Mesendoderm (in vitro differentiated cells): ENCODE data around the gene NHLRC3.

ENCODE experiments used
- DNase-seq: peaks from one replicate; pipeline ENCODE4 v3.0.0; 2013
- H2AK5ac ChIP-seq: 2 replicates; pipeline ENCODE4 v1.6.1; 2013; ENCODE audit warnings: low read length, inconsistent platforms
- H2BK120ac ChIP-seq: 2 replicates; pipeline ENCODE4 v1.6.1; 2013; ENCODE audit warnings: low read depth, mild to moderate bottlenecking, low read length, moderate library complexity, mixed read lengths
- H2BK15ac ChIP-seq: replicated peaks from 2 replicates; pipeline ENCODE4 v1.6.1; 2013; ENCODE audit warnings: low read depth, mild to moderate bottlenecking, moderate library complexity
- H2BK5ac ChIP-seq: 2 replicates; pipeline ENCODE4 v1.6.1; 2013; ENCODE audit warnings: low read length, inconsistent platforms
- H3K18ac ChIP-seq: 2 replicates; pipeline ENCODE4 v1.6.1; 2013; ENCODE audit warnings: mild to moderate bottlenecking, low read length, mixed read lengths
- H3K23ac ChIP-seq: one replicate; pipeline ENCODE4 v1.6.1; 2013; ENCODE audit warnings: low read length
- H3K27ac ChIP-seq: 2 replicates; pipeline ENCODE4 v1.5.1; 2013; ENCODE audit warnings: low read depth, mild to moderate bottlenecking, inconsistent platforms, low read length, moderate library complexity
- H3K27me3 ChIP-seq: 2 replicates; pipeline ENCODE4 v1.6.1; 2013; ENCODE audit warnings: low read length, control low read depth, mild to moderate bottlenecking, inconsistent platforms; ENCODE audit not compliant: insufficient read depth, poor library complexity
- H3K36me3 ChIP-seq: 2 replicates; pipeline ENCODE4 v1.6.1; 2013; ENCODE audit warnings: low read length, inconsistent platforms; ENCODE audit not compliant: control insufficient read depth, insufficient read depth
- H3K4ac ChIP-seq: one replicate; pipeline ENCODE4 v1.6.1; 2013; ENCODE audit warnings: low read depth, mild to moderate bottlenecking, low read length, moderate library complexity
- H3K4me1 ChIP-seq: 2 replicates; pipeline ENCODE4 v1.6.1; 2013; ENCODE audit warnings: low read depth, low read length, inconsistent platforms; ENCODE audit not compliant: control insufficient read depth
- H3K4me2 ChIP-seq: 2 replicates; pipeline ENCODE4 v1.6.1; 2013; ENCODE audit warnings: low read length
- H3K4me3 ChIP-seq: 2 replicates; pipeline ENCODE4 v1.5.1; 2013; ENCODE audit warnings: mild to moderate bottlenecking, low read length
- H3K56ac ChIP-seq: one replicate; pipeline ENCODE4 v1.6.1; 2013; ENCODE audit warnings: low read length
- H3K79me1 ChIP-seq: 2 replicates; pipeline ENCODE4 v1.6.1; 2013; ENCODE audit warnings: low read length, inconsistent platforms
- H3K79me2 ChIP-seq: 2 replicates; pipeline ENCODE4 v1.6.1; 2013; ENCODE audit warnings: mild to moderate bottlenecking, low read length; ENCODE audit not compliant: control insufficient read depth, insufficient read depth
- H3K9ac ChIP-seq: 2 replicates; pipeline ENCODE4 v1.6.1; 2013; ENCODE audit warnings: low read length, inconsistent platforms
- H4K5ac ChIP-seq: one replicate; pipeline ENCODE4 v1.6.1; 2013; ENCODE audit warnings: low read length
- H4K8ac ChIP-seq: one replicate; pipeline ENCODE4 v1.6.1; 2013; ENCODE audit warnings: low read depth, mild to moderate bottlenecking, control low read depth, low read length, moderate library complexity
- WGBS: extraction: QIAGEN DNeasy Blood & Tissue Kit; methylation state at CpG from one replicate; pipeline ENCODE4 v1.1.7; 2013; ENCODE audit warnings: low lambda C conversion rate, missing lambda C conversion rate; ENCODE audit not compliant: insufficient coverage; ENCODE audit errors: extremely low coverage; 5-methylcytosine and 5-hydroxymethylcytosine counted together

The NHLRC3 gene

DNA sequence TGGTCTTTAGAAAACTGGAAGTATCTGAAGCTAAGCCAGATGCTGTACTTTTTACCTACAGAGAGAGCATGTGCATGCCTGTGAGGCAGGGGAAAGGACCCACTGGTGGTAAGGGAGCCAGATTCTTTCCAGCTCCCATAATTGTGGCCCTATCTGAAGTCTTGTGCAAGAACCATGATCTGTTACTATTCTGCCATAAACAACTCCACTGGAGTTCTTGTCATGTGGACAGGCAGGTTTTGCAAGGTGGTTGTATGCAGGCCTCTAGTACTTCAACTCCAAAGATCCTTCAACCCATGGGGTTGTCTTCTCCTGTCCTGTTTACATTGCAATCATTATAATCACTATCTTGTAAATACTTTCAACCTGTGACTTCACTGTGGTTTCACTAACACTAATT is 14.5 kb upstream of the NHLRC3 start:
- Histone ChIP-seq H2BK120ac (no peak overlapping the region), H4K5ac (no peak overlapping the region), H3K27ac (peak overlapping the region; percentile 22), H4K8ac (no peak overlapping the region), H2BK5ac (no peak overlapping the region), H3K56ac (no peak overlapping the region), H3K4ac (no peak overlapping the region), H3K9ac (no peak overlapping the region), H3K23ac (no peak overlapping the region), H2AK5ac (no peak overlapping the region), H3K27me3 (no peaks in the 10 kb centered on the region), H3K4me1 (peaks cover 6% of the 10 kb centered on the region), H3K4me3 (no peak overlapping the region), H3K18ac (no peak overlapping the region), H3K36me3 (no peaks in the 10 kb centered on the region), H3K79me1 (peaks cover 2% of the 10 kb centered on the region), H3K4me2 (no peak overlapping the region), H2BK15ac (no peak overlapping the region), H3K79me2 (no peaks in the 10 kb centered on the region)
- peak; percentile 57 for DNase-seq

DNA sequence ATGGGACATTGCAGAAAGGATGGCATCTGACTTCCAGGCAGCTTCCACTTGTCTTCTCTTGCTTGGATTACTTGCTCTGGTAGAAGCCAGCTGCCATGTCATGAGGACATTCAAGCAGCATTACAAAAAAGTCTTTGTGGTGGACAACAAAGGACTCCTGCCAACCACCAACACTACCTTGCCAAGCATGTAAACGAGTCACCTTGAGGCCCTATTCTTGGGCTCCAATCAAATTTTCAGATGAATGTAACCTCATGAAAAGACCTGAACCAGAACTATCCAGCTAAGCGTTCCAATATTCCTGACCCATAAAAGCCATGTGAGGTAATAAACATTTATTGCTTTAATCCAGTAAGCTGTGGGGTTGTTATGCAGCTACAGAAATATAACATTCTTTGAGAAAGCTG is 12.8 kb upstream of the NHLRC3 start:
- Histone ChIP-seq H3K36me3 (no peaks in the 10 kb centered on the region), H3K4me1 (peaks cover 6% of the 10 kb centered on the region), H3K4me2 (no peak overlapping the region), H3K18ac (no peak overlapping the region), H3K79me1 (peaks cover 2% of the 10 kb centered on the region), H4K8ac (no peak overlapping the region), H3K56ac (no peak overlapping the region), H3K4me3 (no peak overlapping the region), H3K27ac (no peak overlapping the region), H3K23ac (no peak overlapping the region), H2AK5ac (no peak overlapping the region), H4K5ac (no peak overlapping the region), H2BK15ac (no peak overlapping the region), H3K4ac (no peak overlapping the region), H2BK120ac (no peak overlapping the region), H3K27me3 (no peaks in the 10 kb centered on the region), H2BK5ac (no peak overlapping the region), H3K9ac (no peak overlapping the region), H3K79me2 (no peaks in the 10 kb centered on the region)
- no CpG with 5 or more reads among the region's 2 CpGs for WGBS
- DNase-seq, result no peak

- H3K23ac ChIP-seq, result no peak overlapping the region
- no peak overlapping the region for H2BK5ac ChIP-seq
- H3K27ac ChIP-seq, result no peak overlapping the region
- H3K4me3 ChIP-seq, result no peak overlapping the region
- peaks cover 5% of the 10 kb centered on the region for H3K79me1 ChIP-seq
- H3K18ac ChIP-seq, result no peak overlapping the region
- H3K79me2 ChIP-seq, result peaks cover 43% of the 10 kb centered on the region
- H2AK5ac ChIP-seq, result no peak overlapping the region
- no CpG with 5 or more reads among the region's 1 CpG for WGBS
- no peak for DNase-seq
- no peaks in the 10 kb centered on the region for H3K27me3 ChIP-seq
- no peak overlapping the region for H4K8ac ChIP-seq
- no peaks in the 10 kb centered on the region for H3K36me3 ChIP-seq
- no peak overlapping the region for H3K9ac ChIP-seq
- peaks cover 6% of the 10 kb centered on the region for H3K4me1 ChIP-seq
- H2BK120ac ChIP-seq, result no peak overlapping the region
- H4K5ac ChIP-seq, result no peak overlapping the region
- H3K4ac ChIP-seq, result no peak overlapping the region
- no peak overlapping the region for H3K4me2 ChIP-seq
- H2BK15ac ChIP-seq, result no peak overlapping the region
- H3K56ac ChIP-seq, result no peak overlapping the region
Observed at GRCh38 chr13:39032150-39032549, 6.1 kb upstream of the NHLRC3 start.

DNA sequence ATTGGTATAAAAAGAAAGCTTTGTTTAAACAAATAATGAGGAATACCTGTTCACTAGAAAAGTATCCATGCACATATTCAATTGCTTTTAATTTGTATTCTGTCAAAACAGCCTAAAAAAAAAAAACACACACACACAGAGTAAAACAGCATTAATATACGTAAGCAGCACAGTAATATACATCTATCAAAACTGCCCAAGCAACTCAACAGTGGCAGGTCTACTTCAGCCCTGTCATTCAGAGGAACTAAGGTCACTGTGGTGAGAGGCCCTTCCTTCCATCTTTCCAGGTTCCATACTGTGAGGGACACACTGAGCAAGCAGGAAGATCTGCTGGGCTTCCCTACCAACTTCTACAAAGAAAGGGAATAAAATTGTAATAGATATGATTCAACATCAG is 4.2 kb upstream of the NHLRC3 start:
- H3K4me3 ChIP-seq, result no peak overlapping the region
- no CpG with 5 or more reads among the region's 1 CpG for WGBS
- DNase-seq, result no peak

GRCh38 chr13:39035204-39035603 is 3.1 kb upstream of the NHLRC3 start:
- H3K4me2 ChIP-seq, result peak overlapping the region; percentile 13
- WGBS, result no CpG with 5 or more reads among the region's 2 CpGs
- peak; percentile 65 for DNase-seq

More for the DNA sequence above, 4.2 kb upstream of the NHLRC3 start:
- peaks cover 5% of the 10 kb centered on the region for H3K79me1 ChIP-seq
- H2BK120ac ChIP-seq, result no peak overlapping the region
- no peak overlapping the region for H3K4me2 ChIP-seq
- H3K4ac ChIP-seq, result no peak overlapping the region
- H2AK5ac ChIP-seq, result no peak overlapping the region
- H4K5ac ChIP-seq, result no peak overlapping the region
- peaks cover 6% of the 10 kb centered on the region for H3K4me1 ChIP-seq
- H3K79me2 ChIP-seq, result peaks cover 48% of the 10 kb centered on the region
- no peak overlapping the region for H3K18ac ChIP-seq
- H3K36me3 ChIP-seq, result no peaks in the 10 kb centered on the region
- H3K56ac ChIP-seq, result no peak overlapping the region
- no peak overlapping the region for H3K27ac ChIP-seq
- H2BK5ac ChIP-seq, result no peak overlapping the region
- H3K23ac ChIP-seq, result no peak overlapping the region
- H4K8ac ChIP-seq, result no peak overlapping the region
- H2BK15ac ChIP-seq, result no peak overlapping the region
- no peak overlapping the region for H3K9ac ChIP-seq
- H3K27me3 ChIP-seq, result no peaks in the 10 kb centered on the region

DNA sequence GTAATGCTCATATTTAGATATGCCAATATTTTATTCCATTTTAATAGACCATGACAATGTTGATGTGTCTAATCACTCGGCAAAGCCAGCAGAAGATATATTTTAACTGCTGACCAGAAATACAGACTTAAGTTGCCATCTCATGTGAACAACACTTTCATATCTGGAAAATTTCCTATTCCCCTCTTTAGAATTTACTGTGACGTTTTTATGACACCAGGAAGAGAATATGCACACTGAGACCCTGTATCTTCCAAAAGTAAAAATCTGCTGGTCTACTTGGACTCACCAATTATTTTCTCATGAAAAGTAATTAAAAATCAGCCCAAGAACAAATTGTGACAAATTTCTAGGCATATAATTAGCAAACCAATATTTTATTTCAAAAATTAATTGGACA is 2.5 kb upstream of the NHLRC3 start:
- H3K23ac ChIP-seq, result no peak overlapping the region
- H3K56ac ChIP-seq, result peak overlapping the region; percentile 38
- H2BK120ac ChIP-seq, result no peak overlapping the region
- H4K5ac ChIP-seq, result no peak overlapping the region
- no CpG with 5 or more reads among the region's 2 CpGs for WGBS
- H3K79me1 ChIP-seq, result peaks cover 3% of the 10 kb centered on the region
- H3K27me3 ChIP-seq, result no peaks in the 10 kb centered on the region
- H4K8ac ChIP-seq, result no peak overlapping the region
- H3K4me1 ChIP-seq, result peaks cover 6% of the 10 kb centered on the region
- H3K79me2 ChIP-seq, result peaks cover 45% of the 10 kb centered on the region
- H3K4me2 ChIP-seq, result peak overlapping the region; percentile 57
- H2BK5ac ChIP-seq, result no peak overlapping the region
- H3K4me3 ChIP-seq, result peak overlapping the region; percentile 16
- H3K9ac ChIP-seq, result peak overlapping the region; percentile 48
- no peak overlapping the region for H2AK5ac ChIP-seq
- H2BK15ac ChIP-seq, result no peak overlapping the region
- H3K36me3 ChIP-seq, result no peaks in the 10 kb centered on the region
- DNase-seq, result no peak
- H3K27ac ChIP-seq, result no peak overlapping the region
- H3K18ac ChIP-seq, result no peak overlapping the region
- no peak overlapping the region for H3K4ac ChIP-seq

More at GRCh38 chr13:39035204-39035603, 3.1 kb upstream of the NHLRC3 start:
- Histone ChIP-seq H2BK5ac (no peak overlapping the region), H4K8ac (no peak overlapping the region), H3K9ac (peak overlapping the region; percentile 37), H3K4ac (no peak overlapping the region), H3K56ac (no peak overlapping the region), H2AK5ac (no peak overlapping the region), H3K27ac (no peak overlapping the region), H3K23ac (no peak overlapping the region), H3K36me3 (no peaks in the 10 kb centered on the region), H3K4me3 (no peak overlapping the region), H2BK120ac (no peak overlapping the region), H3K79me2 (peaks cover 48% of the 10 kb centered on the region), H3K18ac (no peak overlapping the region), H3K4me1 (peaks cover 6% of the 10 kb centered on the region), H3K27me3 (no peaks in the 10 kb centered on the region), H3K79me1 (peaks cover 5% of the 10 kb centered on the region), H4K5ac (no peak overlapping the region), H2BK15ac (no peak overlapping the region)
